ENCODE results near the gene TENM4.

DNA sequence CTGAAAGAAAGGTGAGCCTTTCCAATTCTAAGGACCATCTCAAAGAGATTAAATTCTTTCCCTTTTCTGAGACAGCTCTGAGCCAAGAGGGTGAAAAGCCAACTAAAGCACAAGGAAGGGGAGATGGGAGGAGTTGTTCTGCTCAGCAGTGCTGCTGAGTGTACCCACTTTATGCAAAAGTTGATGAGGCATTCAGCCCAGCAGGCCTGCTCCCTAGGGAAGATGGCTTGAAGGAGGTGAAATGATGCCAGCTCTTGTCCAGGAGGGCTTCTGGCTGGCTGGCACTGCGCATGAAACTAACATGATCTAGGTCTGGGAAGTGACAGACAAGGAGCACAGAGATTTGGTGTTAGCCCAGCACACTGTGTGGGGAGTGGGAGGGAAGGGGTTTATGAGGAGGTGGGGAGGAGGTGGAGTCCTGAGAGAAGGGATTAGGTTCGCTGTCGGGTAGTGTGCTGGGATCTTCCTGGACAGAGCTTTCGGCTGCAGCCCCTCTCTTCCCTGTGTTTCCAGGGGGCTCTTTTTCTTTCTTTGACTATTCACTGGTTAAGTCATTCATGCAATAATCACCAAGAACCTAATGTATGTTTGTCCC is 640.6 kb downstream of the TENM4 start:
- TF ChIP-seq, protein P1, sequence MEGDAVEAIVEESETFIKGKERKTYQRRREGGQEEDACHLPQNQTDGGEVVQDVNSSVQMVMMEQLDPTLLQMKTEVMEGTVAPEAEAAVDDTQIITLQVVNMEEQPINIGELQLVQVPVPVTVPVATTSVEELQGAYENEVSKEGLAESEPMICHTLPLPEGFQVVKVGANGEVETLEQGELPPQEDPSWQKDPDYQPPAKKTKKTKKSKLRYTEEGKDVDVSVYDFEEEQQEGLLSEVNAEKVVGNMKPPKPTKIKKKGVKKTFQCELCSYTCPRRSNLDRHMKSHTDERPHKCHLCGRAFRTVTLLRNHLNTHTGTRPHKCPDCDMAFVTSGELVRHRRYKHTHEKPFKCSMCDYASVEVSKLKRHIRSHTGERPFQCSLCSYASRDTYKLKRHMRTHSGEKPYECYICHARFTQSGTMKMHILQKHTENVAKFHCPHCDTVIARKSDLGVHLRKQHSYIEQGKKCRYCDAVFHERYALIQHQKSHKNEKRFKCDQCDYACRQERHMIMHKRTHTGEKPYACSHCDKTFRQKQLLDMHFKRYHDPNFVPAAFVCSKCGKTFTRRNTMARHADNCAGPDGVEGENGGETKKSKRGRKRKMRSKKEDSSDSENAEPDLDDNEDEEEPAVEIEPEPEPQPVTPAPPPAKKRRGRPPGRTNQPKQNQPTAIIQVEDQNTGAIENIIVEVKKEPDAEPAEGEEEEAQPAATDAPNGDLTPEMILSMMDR (IDR thresholded peaks at IDR 0.05): no peak
- no peak for TF ChIP-seq POLR2AphosphoS5 (IDR thresholded peaks at IDR 0.05; ENCODE audit: low read depth, low read length)
- no peak for TF ChIP-seq SIN3A (IDR thresholded peaks at IDR 0.05; ENCODE audit: borderline replicate concordance, insufficient read depth, low read depth, low read length)
- no peak for TF ChIP-seq REST (IDR thresholded peaks at IDR 0.05; ENCODE audit: insufficient read depth in 1 of 2, low read depth in 2 of 2, low read length in 1 of 2)
- TF ChIP-seq TCF7L2 (IDR thresholded peaks at IDR 0.05; ENCODE audit: low read depth, low read length): no peak
